ENCODE measurements around the gene MAP3K14.

The MAP3K14 gene

GRCh38 chr17:45292696-45293412, 24.0 kb downstream of the MAP3K14 start:
- TF ChIP-seq REST (IDR thresholded peaks at IDR 0.05; ENCODE audit: insufficient read depth in 1 of 2, low read depth in 2 of 2, low read length in 2 of 2): no peak
- TF ChIP-seq SIN3A (IDR thresholded peaks at IDR 0.05; ENCODE audit: borderline replicate concordance, insufficient read depth, low read length): no peak
- no peak for TF ChIP-seq FOXP2 (optimal IDR thresholded peaks at IDR 0.05; ENCODE audit: borderline replicate concordance, extremely low read depth, extremely low read length, insufficient read depth)
- no peak for TF ChIP-seq TAF1 (IDR thresholded peaks at IDR 0.05; ENCODE audit: borderline replicate concordance, insufficient read depth, low read length)
- TF ChIP-seq POLR2AphosphoS5 (IDR thresholded peaks at IDR 0.05; ENCODE audit: low read depth, low read length): no peak

DNA sequence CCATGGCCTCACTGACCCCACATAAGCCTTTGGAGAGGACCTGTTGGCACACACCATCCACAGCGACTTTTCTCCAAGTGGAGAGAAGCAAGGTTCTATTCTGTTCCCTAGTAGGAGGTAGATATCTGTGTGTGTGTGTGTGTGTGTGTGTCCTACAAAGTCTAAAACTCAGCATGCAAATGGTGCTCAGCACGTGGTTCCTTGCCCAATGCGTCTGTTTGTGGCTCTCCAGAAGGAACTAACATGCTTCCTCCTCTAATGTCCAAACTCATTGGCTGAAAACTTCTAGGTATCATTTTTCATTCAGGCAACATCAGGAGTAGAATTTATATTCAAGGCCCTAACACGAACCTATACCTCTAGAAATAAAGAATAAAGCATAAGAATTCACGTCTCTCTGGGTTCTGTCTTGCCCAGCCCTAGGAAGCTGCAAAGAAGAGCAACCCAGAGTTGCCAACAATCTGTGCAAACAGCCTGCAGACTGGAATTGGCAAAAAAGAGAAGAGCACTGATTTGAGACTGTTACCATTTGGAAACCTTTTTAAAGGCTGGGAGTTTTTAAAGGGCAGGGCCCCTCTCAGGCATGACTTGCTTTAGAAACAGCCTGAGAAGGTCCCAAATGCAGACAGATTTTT, 25.5 kb downstream of the MAP3K14 start:
- no peak for TF ChIP-seq FOXP2 (optimal IDR thresholded peaks at IDR 0.05; ENCODE audit: borderline replicate concordance, extremely low read depth, extremely low read length, insufficient read depth)
- no peak for TF ChIP-seq SIN3A (IDR thresholded peaks at IDR 0.05; ENCODE audit: borderline replicate concordance, insufficient read depth, low read length)
- TF ChIP-seq TAF1 (IDR thresholded peaks at IDR 0.05; ENCODE audit: borderline replicate concordance, insufficient read depth, low read length): no peak
- no peak for TF ChIP-seq REST (IDR thresholded peaks at IDR 0.05; ENCODE audit: insufficient read depth in 1 of 2, low read depth in 2 of 2, low read length in 2 of 2)
- TF ChIP-seq POLR2AphosphoS5 (IDR thresholded peaks at IDR 0.05; ENCODE audit: low read depth, low read length): no peak

DNA sequence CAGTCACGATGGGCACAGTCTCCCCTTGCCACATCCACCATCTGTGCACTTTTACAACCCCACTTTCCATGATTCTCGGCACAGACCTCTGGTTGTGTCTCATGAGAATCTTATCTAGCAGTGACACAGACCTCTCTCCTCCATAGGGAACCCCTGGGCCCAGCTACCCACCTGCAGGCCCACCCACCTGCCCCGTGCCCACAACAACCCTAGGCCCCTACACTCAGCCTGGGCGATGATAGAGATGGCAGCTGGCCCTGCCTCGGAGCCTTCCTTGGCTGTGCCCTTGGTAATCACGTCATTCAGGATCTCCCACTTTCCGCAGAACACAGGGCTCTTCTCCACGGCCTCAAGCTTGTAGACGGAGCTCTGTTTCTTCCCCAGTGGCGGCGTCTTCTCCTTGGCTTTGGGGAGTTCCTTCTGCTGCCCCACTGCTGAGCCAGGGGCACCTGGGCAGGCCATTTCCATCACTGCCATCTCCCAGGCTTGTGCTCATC, 26.5 kb downstream of the MAP3K14 start:
- no peak for TF ChIP-seq SIN3A (IDR thresholded peaks at IDR 0.05; ENCODE audit: borderline replicate concordance, insufficient read depth, low read length)
- no peak for TF ChIP-seq REST (IDR thresholded peaks at IDR 0.05; ENCODE audit: insufficient read depth in 1 of 2, low read depth in 2 of 2, low read length in 2 of 2)
- no peak for TF ChIP-seq TAF1 (IDR thresholded peaks at IDR 0.05; ENCODE audit: borderline replicate concordance, insufficient read depth, low read length)
- TF ChIP-seq FOXP2 (optimal IDR thresholded peaks at IDR 0.05; ENCODE audit: borderline replicate concordance, extremely low read depth, extremely low read length, insufficient read depth): no peak
- TF ChIP-seq POLR2AphosphoS5 (IDR thresholded peaks at IDR 0.05; ENCODE audit: low read depth, low read length): no peak

DNA sequence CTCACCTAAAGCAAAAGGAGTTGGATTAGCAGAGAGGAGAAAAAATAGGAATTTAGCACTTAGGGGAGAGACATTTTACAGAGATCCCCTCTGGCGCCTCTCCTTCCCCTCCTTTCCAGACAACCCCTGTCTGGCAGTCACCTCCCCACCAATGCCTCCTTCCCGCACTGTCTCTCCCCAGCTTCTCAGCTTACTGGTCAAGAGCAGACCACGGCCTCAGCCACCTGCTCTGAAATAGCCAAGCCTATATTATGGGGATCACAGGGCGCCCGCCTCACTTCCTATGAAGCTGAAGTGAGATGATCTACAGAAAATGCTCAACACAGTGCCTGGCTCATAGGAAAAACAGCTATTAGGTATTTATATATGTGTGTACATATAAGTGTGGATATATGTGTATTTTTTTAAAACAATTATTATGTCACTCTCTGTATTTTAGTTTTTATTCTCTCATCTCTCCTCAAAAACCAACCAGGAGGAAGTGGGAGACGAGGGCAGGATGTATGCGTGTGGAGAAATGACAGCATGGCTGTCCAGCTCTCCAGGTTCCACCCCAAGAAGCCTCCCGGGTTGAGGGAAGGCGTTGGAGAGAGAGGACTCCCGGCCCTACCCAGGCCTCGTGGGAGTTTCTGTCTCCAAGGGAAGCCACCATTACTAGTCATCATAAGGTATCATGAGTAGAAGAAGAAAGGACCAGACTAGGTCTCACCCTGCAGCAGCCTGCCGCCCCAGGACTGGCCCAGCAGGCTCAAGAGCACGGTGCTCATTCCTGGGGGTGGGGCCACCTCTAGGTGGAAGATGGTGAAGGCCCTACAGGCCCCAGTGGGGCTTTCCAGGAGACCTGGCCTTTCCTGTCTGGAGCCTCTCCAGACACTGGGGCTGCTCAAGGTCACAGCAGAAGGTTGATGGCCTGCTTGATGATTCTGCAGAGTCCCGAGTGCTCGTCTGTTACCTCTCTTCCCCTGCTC, 27.2 kb downstream of the MAP3K14 start:
- TF ChIP-seq REST (IDR thresholded peaks at IDR 0.05; ENCODE audit: insufficient read depth in 1 of 2, low read depth in 2 of 2, low read length in 2 of 2): no peak
- no peak for TF ChIP-seq SIN3A (IDR thresholded peaks at IDR 0.05; ENCODE audit: borderline replicate concordance, insufficient read depth, low read length)
- no peak for TF ChIP-seq FOXP2 (optimal IDR thresholded peaks at IDR 0.05; ENCODE audit: borderline replicate concordance, extremely low read depth, extremely low read length, insufficient read depth)
- no peak for TF ChIP-seq POLR2AphosphoS5 (IDR thresholded peaks at IDR 0.05; ENCODE audit: low read depth, low read length)
- TF ChIP-seq TAF1 (IDR thresholded peaks at IDR 0.05; ENCODE audit: borderline replicate concordance, insufficient read depth, low read length): no peak

All from PFSK-1 (cell line).